Transverse colon (tissue), 4 donors: ENCODE results near the gene ZSWIM4. TPM values are rescaled to one million over a fixed set of nuclear protein-coding genes. Genes with fewer than 3 reads are reported as not detected.

Experiments
- DNase-seq: peaks from one replicate; pipeline ENCODE4 v3.0.0-alpha.2; 2019
- H3K27ac ChIP-seq, 4 donors: fragments of 200-600 bp; sonication (generic); 2 replicates each; pipeline ENCODE4 v1.5.1; 2016 to 2018; ENCODE audit warnings: inconsistent platforms in 4 of 4
- H3K27me3 ChIP-seq: fragments of 200-600 bp; sonication (generic); 2 replicates; pipeline ENCODE4 v1.5.1; 2017; ENCODE audit warnings: inconsistent platforms
- H3K36me3 ChIP-seq, 4 donors: fragments of 200-600 bp; sonication (generic); 2 replicates each; pipeline ENCODE4 v1.5.1; 2017 to 2019; ENCODE audit warnings: inconsistent platforms in 4 of 4
- H3K4me1 ChIP-seq, 4 donors: fragments of 200-600 bp; sonication (generic); 2 replicates each; pipeline ENCODE4 v1.5.1; 2017 to 2020; ENCODE audit warnings: inconsistent platforms in 4 of 4
- H3K4me3 ChIP-seq, 4 donors: fragments of 200-600 bp; sonication (generic); 1 replicate in 1 of 4; 2 replicates in 3 of 4; pipeline versions ENCODE4 v1.5.1 to v1.6.1; 2017 to 2019; ENCODE audit warnings: inconsistent platforms in 4 of 4
- H3K9me3 ChIP-seq, 2 donors: fragments of 200-600 bp; sonication (generic); 2 replicates each; pipeline ENCODE4 v1.5.1; 2017 to 2019; ENCODE audit warnings: inconsistent platforms in 2 of 2
- CTCF ChIP-seq, 5 experiments: fragments of 200-600 bp in 3 of 5; fragments of 450-650 bp in 2 of 5; sonication (generic) in 3 of 5; IDR thresholded peaks; 1 replicate in 2 of 5; 2 replicates in 3 of 5; pipeline ENCODE4 v1.5.1; 2016 to 2017; ENCODE audit warnings: antibody characterized with exemption in 5 of 5, inconsistent platforms in 3 of 5, mild to moderate bottlenecking in 2 of 5, moderate library complexity in 1 of 5
- EP300 ChIP-seq: sonication (generic); formaldehyde crosslinking; IDR thresholded peaks from one replicate; pipeline ENCODE4 v1.6.1; 2017; ENCODE audit warnings: antibody characterized with exemption, low read depth
- POLR2A ChIP-seq: fragments of 450-650 bp; IDR thresholded peaks from one replicate; pipeline ENCODE4 v1.6.1; 2016; ENCODE audit warnings: antibody characterized with exemption, mild to moderate bottlenecking, moderate library complexity
- POLR2AphosphoS5 ChIP-seq, 3 donors: sonication (generic); formaldehyde crosslinking; IDR thresholded peaks; one replicate each; pipeline ENCODE4 v1.6.1; 2016; ENCODE audit warnings: antibody characterized with exemption in 3 of 3
- WGBS, 2 donors: methylation state at CpG; one replicate each; pipeline ENCODE4 v1.1.5; 2018; ENCODE audit warnings: low coverage in 1 of 2; 5-methylcytosine and 5-hydroxymethylcytosine counted together
- in situ Hi-C, 4 donors: fragments of 200-750 bp; cut with MboI; loops; one replicate each; pipeline versions ENCODE4 v1.15.0 to v1.15.1; 2017; ENCODE audit warnings: low sequenced_read_pairs in 3 of 4, low pct_ligation_motif_present in 1 of 4, low pct_unique_long_range_greater_than_20kb in 1 of 4
- intact Hi-C: fragments of 100-400 bp; cut with DNase I; formaldehyde crosslinking; loops from one replicate; pipeline ENCODE4 v1.15.1; 2023; ENCODE audit warnings: low total_unique reads
- total RNA-seq, 4 donors: library from RNA; depleted of rRNA; stranded (reverse); fragments of >200 nt; gene quantifications; one replicate each; pipeline ENCODE4 v1.1.0, GENCODE V29; 2016

The ZSWIM4 gene
- total RNA-seq, 4 donors from 2014 or later = 2.3 to 5.1 (median 2.9) TPM

- WGBS, 2 donors = 81 to 90% methylated on average over 4 to 16 of the region's 16 CpGs
- no peaks in the 10 kb centered on the region for H3K27me3 ChIP-seq
- intact Hi-C loops = no loop called here
- in situ Hi-C loops = loop anchor here in 1 of 4 donors (25.0 kb wide), 1 partner anchor 92 kb away; no protein-coding TSS in a partner anchor
- peaks cover 0 to 22% (median 11%) of the 10 kb centered on the region in 4 donors for H3K36me3 ChIP-seq
- no peak overlapping the region for H3K27ac ChIP-seq
- H3K9me3 ChIP-seq = no peaks in the 10 kb centered on the region
- TF ChIP-seq POLR2AphosphoS5 (IDR thresholded peaks at IDR 0.05) = no peak
- no peak for TF ChIP-seq CTCF (IDR thresholded peaks at IDR 0.05)
- no peak overlapping the region for H3K4me3 ChIP-seq
- no peak for DNase-seq
- peaks cover 10 to 17% (median 13%) of the 10 kb centered on the region in 4 donors for H3K4me1 ChIP-seq
Measured at GRCh38 chr19:13770013-13770635, 25.1 kb upstream of the ZSWIM4 start.

GRCh38 chr19:13774217-13775191, 20.7 kb upstream of the ZSWIM4 start, which contains the start of gene C19orf53:
C19orf53 (plus strand) TSS chr19:13774456; CDS start chr19:13774478, 22 bp downstream.
- Histone ChIP-seq H3K36me3 (peaks cover 0 to 21% (median 8%) of the 10 kb centered on the region in 4 donors), H3K27me3 (no peaks in the 10 kb centered on the region), H3K4me1 (peaks cover 11 to 17% (median 14%) of the 10 kb centered on the region in 4 donors), H3K9me3 (no peaks in the 10 kb centered on the region), H3K4me3 (peak within 1 kb of the TSS; percentile 96 to 99 (median 98)), H3K27ac (peak within 1 kb of the TSS; percentile 94 to 97 (median 96))
- intact Hi-C loops = no loop called here
- 0% methylated on average over 12 to 57 of the region's 61 CpGs for WGBS, 2 donors
- peak; percentile 92 for DNase-seq
- TF ChIP-seq CTCF (IDR thresholded peaks at IDR 0.05) = no peak
- TF ChIP-seq POLR2AphosphoS5 (IDR thresholded peaks at IDR 0.05) = peak; percentile 98 to 99 (median 98)
- no peak for TF ChIP-seq EP300
- peak; percentile 96 for TF ChIP-seq POLR2A
- in situ Hi-C loops = loop anchor here in 1 of 4 donors (25.0 kb wide), 1 partner anchor 88 kb away; no protein-coding TSS in a partner anchor

GRCh38 chr19:13778398-13778797, 16.8 kb upstream of the ZSWIM4 start:
- 84% methylated on average over 9 of the region's 9 CpGs; no CpG with 5 or more reads in 1 of the 2 donors for WGBS, 2 donors

More at GRCh38 chr19:13778398-13778797, 16.8 kb upstream of the ZSWIM4 start:
- H3K4me3 ChIP-seq = no peak overlapping the region
- in situ Hi-C loops (no loop called here), intact Hi-C loops (no loop called here)
- no peak overlapping the region for H3K27ac ChIP-seq
- TF ChIP-seq CTCF (IDR thresholded peaks at IDR 0.05) = no peak
- no peak for TF ChIP-seq POLR2AphosphoS5 (IDR thresholded peaks at IDR 0.05)
- TF ChIP-seq POLR2A = no peak
- TF ChIP-seq EP300 = no peak
- peaks cover 0 to 7% (median 0%) of the 10 kb centered on the region in 4 donors for H3K36me3 ChIP-seq
- peaks cover 11 to 41% (median 25%) of the 10 kb centered on the region in 4 donors for H3K4me1 ChIP-seq
- DNase-seq = no peak
- H3K27me3 ChIP-seq = no peaks in the 10 kb centered on the region
- H3K9me3 ChIP-seq = no peaks in the 10 kb centered on the region
